Ishikawa (cell line): Measurements from ENCODE around the gene TPCN2.

Experiments used
- CEBPB ChIP-seq: IDR thresholded peaks from 2 replicates; pipeline ENCODE4 v1.6.1; 2012
- EGR1 ChIP-seq: IDR thresholded peaks from 2 replicates; pipeline ENCODE4 v1.6.1; 2012
- EP300 ChIP-seq: IDR thresholded peaks from 2 replicates; pipeline ENCODE4 v1.6.1; 2012; ENCODE audit warnings: borderline replicate concordance
- NFIC ChIP-seq: IDR thresholded peaks from 2 replicates; pipeline ENCODE4 v1.6.1; 2012
- TAF1 ChIP-seq: IDR thresholded peaks from 2 replicates; pipeline ENCODE4 v1.6.1; 2012; ENCODE audit warnings: low read depth, mild to moderate bottlenecking
- ZBTB7A ChIP-seq: IDR thresholded peaks from 2 replicates; pipeline ENCODE4 v1.6.1; 2012; ENCODE audit warnings: low read depth
- TF ChIP-seq, protein P1 (sequence below): IDR thresholded peaks from 2 replicates; pipeline ENCODE4 v1.6.1; 2012

DNA sequence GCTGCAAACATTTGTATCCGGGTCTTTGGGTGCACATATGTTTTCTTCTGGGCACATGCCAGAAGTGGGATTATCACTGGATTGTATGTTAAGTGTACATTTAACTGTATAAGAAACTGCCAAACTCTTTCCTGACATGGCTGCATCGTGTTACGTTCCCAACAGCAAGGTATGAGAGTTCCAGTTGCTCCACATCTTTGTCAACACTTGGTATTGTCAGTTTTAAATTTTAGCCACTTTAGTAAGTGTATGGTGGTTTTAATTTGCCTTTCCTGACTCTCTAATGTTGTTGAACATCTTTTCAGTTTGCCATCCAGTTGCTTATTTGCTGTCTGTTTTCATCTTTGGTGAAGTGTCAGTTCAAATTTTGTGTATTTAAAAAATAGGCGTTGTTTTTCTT, 84.5 kb downstream of the TPCN2 start:
- TF ChIP-seq, protein P1, sequence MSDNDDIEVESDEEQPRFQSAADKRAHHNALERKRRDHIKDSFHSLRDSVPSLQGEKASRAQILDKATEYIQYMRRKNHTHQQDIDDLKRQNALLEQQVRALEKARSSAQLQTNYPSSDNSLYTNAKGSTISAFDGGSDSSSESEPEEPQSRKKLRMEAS: no peak
- TF ChIP-seq NFIC (no peak), EGR1 (no peak), CEBPB (no peak), ZBTB7A (no peak), TAF1 (no peak), EP300 (no peak)
